Tibial nerve (tissue), 4 donors: ENCODE measurements around the gene WASHC4.

Source experiments
- CTCF ChIP-seq, 5 experiments: fragments of 200-600 bp in 3 of 5; fragments of 450-650 bp in 2 of 5; sonication (generic) in 3 of 5; IDR thresholded peaks; one replicate each; pipeline ENCODE4 v1.5.1; 2016 to 2019; ENCODE audit warnings: antibody characterized with exemption in 5 of 5, mild to moderate bottlenecking in 3 of 5, moderate library complexity in 2 of 5
- EP300 ChIP-seq, 2 donors: sonication (generic); formaldehyde crosslinking; IDR thresholded peaks; one replicate each; pipeline ENCODE4 v1.6.1; 2017; ENCODE audit warnings: antibody characterized with exemption in 2 of 2, mild to moderate bottlenecking in 1 of 2
- POLR2A ChIP-seq, 2 donors: fragments of 450-650 bp; IDR thresholded peaks; one replicate each; pipeline ENCODE4 v1.6.1; 2017; ENCODE audit warnings: antibody characterized with exemption in 2 of 2, mild to moderate bottlenecking in 2 of 2, moderate library complexity in 2 of 2

DNA sequence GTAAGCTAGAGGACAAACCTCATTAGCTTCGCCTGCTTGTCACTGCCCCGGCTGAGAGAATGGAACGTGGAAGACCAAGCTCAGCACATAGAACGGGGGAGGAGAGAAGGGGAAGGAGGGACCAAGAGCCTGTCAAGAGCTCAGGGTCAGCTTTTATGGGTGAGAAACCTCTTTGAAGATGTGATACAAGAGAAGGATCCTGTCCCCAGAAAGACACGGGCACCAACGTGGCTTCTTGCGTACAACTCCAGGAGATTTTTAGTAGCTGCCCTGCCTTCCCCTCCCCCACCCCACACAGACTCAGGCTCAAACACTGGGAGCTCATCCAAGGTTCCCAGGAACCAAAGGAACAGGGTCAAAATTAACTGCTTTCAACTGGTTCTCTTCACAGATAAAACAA is 93.8 kb downstream of the WASHC4 start:
- TF ChIP-seq CTCF (IDR thresholded peaks at IDR 0.05) (no peak), POLR2A (IDR thresholded peaks at IDR 0.05) (no peak), EP300 (IDR thresholded peaks at IDR 0.05) (no peak)
